Measurements from ENCODE around the gene MAPK4.
"Not testable (repeated sequence)": the region's sequence is repeated elsewhere in the genome, so short reads cannot be mapped to it uniquely, and the experiment has no call there.

MAPK4 gene

GRCh38 chr18:50523165-50523564 is 36.7 kb upstream of the MAPK4 start:
- Histone ChIP-seq H3K9me2 (ENCODE audit: low read depth, low read length) (no peaks in the 10 kb centered on the region), H4K20me1 (ENCODE audit: insufficient read depth, low read length) (no peaks in the 10 kb centered on the region), H3K9ac (ENCODE audit: low read length) (no peak overlapping the region), H3K79me2 (ENCODE audit: insufficient read depth, low read length) (no peaks in the 10 kb centered on the region), H3K4me2 (ENCODE audit: low read length) (no peak overlapping the region), H3F3A (ENCODE audit: insufficient read depth, low read length) (no peaks in the 10 kb centered on the region), H3K27ac (ENCODE audit: low read depth, low read length, poor library complexity, severe bottlenecking) (no peak overlapping the region), H3K36me3 (ENCODE audit: insufficient read depth, low read length) (no peaks in the 10 kb centered on the region), H3K27me3 (ENCODE audit: insufficient read depth, low read length) (peaks cover 4% of the 10 kb centered on the region; the same call in 1 of the 2 replicates), H3K9me3 (ENCODE audit: low read length) (no peaks in the 10 kb centered on the region), H3K4me1 (ENCODE audit: insufficient read depth, low read length, severe bottlenecking) (no peaks in the 10 kb centered on the region), H3K4me3 (ENCODE audit: low read depth, low read length, poor library complexity, severe bottlenecking) (no peak overlapping the region), H2AFZ (ENCODE audit: low read length) (no peak overlapping the region)
- no peak for TF ChIP-seq EZH2 (IDR thresholded peaks at IDR 0.05; ENCODE audit: borderline replicate concordance, low read length)
- TF ChIP-seq, protein P1, sequence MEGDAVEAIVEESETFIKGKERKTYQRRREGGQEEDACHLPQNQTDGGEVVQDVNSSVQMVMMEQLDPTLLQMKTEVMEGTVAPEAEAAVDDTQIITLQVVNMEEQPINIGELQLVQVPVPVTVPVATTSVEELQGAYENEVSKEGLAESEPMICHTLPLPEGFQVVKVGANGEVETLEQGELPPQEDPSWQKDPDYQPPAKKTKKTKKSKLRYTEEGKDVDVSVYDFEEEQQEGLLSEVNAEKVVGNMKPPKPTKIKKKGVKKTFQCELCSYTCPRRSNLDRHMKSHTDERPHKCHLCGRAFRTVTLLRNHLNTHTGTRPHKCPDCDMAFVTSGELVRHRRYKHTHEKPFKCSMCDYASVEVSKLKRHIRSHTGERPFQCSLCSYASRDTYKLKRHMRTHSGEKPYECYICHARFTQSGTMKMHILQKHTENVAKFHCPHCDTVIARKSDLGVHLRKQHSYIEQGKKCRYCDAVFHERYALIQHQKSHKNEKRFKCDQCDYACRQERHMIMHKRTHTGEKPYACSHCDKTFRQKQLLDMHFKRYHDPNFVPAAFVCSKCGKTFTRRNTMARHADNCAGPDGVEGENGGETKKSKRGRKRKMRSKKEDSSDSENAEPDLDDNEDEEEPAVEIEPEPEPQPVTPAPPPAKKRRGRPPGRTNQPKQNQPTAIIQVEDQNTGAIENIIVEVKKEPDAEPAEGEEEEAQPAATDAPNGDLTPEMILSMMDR (IDR thresholded peaks at IDR 0.05; ENCODE audit: low read length), result no peak

DNA sequence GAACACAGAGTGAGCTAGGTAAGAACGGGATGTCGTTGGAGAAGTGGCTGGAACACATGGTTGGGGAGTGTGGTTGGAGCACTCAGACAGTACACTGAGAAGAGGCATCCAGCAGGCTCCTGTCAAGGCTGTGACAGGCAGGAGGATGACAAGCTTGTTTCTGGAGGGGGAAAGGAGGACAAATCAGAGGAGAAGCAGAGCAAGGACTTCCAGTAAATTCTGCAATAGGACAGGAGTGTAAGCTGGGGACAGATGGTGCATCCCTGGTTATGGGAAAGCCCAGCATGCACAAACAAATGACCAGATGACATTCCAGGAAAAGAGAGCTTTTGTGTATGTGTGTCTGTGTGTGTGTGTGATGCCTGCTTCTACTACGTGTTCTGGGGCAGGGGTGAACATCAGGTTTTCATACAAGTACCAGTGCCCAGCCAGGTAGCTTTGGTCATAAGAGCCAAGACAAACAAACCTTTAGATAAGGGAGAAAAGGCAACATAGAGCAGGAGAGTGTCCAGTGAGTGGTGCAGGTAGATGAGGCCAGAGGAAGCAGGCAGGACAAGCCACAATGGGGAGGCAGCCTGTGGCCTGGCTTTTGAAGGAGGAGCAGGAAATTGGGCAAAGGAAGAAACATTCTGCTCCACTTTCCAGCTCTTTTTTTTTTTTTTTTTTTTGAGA is 32.1 kb upstream of the MAPK4 start:
- no peaks in the 10 kb centered on the region for H4K20me1 ChIP-seq (ENCODE audit: insufficient read depth, low read length)

GRCh38 chr18:50528806-50529205 is 31.1 kb upstream of the MAPK4 start:
- Histone ChIP-seq H3F3A (ENCODE audit: insufficient read depth, low read length) (no peaks in the 10 kb centered on the region), H3K79me2 (ENCODE audit: insufficient read depth, low read length) (no peaks in the 10 kb centered on the region), H3K36me3 (ENCODE audit: insufficient read depth, low read length) (no peaks in the 10 kb centered on the region), H2AFZ (ENCODE audit: low read length) (no peak overlapping the region), H3K4me3 (ENCODE audit: low read depth, low read length, poor library complexity, severe bottlenecking) (no peak overlapping the region), H4K20me1 (ENCODE audit: insufficient read depth, low read length) (no peaks in the 10 kb centered on the region), H3K4me1 (ENCODE audit: insufficient read depth, low read length, severe bottlenecking) (no peaks in the 10 kb centered on the region), H3K9me3 (ENCODE audit: low read length) (peaks cover 14% of the 10 kb centered on the region; the same call in 1 of the 2 replicates), H3K9ac (ENCODE audit: low read length) (no peak overlapping the region), H3K27me3 (ENCODE audit: insufficient read depth, low read length) (peaks cover 4% of the 10 kb centered on the region; the same call in 1 of the 2 replicates), H3K4me2 (ENCODE audit: low read length) (no peak overlapping the region), H3K9me2 (ENCODE audit: low read depth, low read length) (no peaks in the 10 kb centered on the region), H3K27ac (ENCODE audit: low read depth, low read length, poor library complexity, severe bottlenecking) (no peak overlapping the region)
- TF ChIP-seq, protein P1 (IDR thresholded peaks at IDR 0.05; ENCODE audit: low read length), result no peak
- TF ChIP-seq EZH2 (IDR thresholded peaks at IDR 0.05; ENCODE audit: borderline replicate concordance, low read length), result no peak

More for the DNA sequence above, 32.1 kb upstream of the MAPK4 start:
- Histone ChIP-seq H2AFZ (ENCODE audit: low read length) (no peak overlapping the region), H3K9me3 (ENCODE audit: low read length) (peaks cover 6% of the 10 kb centered on the region; the same call in 1 of the 2 replicates), H3K27ac (ENCODE audit: low read depth, low read length, poor library complexity, severe bottlenecking) (no peak overlapping the region), H3K9me2 (ENCODE audit: low read depth, low read length) (no peaks in the 10 kb centered on the region), H3K79me2 (ENCODE audit: insufficient read depth, low read length) (no peaks in the 10 kb centered on the region), H3K4me3 (ENCODE audit: low read depth, low read length, poor library complexity, severe bottlenecking) (no peak overlapping the region), H3K36me3 (ENCODE audit: insufficient read depth, low read length) (no peaks in the 10 kb centered on the region), H3K4me1 (ENCODE audit: insufficient read depth, low read length, severe bottlenecking) (no peaks in the 10 kb centered on the region), H3F3A (ENCODE audit: insufficient read depth, low read length) (no peaks in the 10 kb centered on the region), H3K27me3 (ENCODE audit: insufficient read depth, low read length) (peaks cover 4% of the 10 kb centered on the region; the same call in 1 of the 2 replicates), H3K4me2 (ENCODE audit: low read length) (no peak overlapping the region), H3K9ac (ENCODE audit: low read length) (no peak overlapping the region)
- no peak for TF ChIP-seq EZH2 (IDR thresholded peaks at IDR 0.05; ENCODE audit: borderline replicate concordance, low read length)
- TF ChIP-seq, protein P1 (IDR thresholded peaks at IDR 0.05; ENCODE audit: low read length), result no peak

DNA sequence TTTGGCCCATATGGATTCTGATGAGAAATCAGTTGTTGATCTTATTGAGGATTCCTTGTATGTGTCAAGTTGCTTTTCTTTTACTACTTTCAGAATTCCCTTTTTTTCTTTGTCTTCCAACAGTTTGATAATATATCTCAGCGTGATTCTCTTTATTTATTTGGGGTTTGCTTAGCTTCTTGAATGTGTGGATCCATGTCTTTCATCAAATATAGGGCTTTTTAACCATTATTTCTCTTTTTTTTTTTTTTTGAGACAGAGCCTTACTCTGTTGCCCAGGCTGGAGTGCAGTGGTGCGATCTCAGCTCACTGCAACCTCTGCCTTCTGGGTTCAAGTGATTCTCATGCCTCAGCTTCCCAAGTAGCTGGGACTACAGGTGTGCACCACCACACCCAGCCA is 26.1 kb upstream of the MAPK4 start:
- H3K36me3 ChIP-seq (ENCODE audit: insufficient read depth, low read length); H3K9me2 ChIP-seq (ENCODE audit: low read depth, low read length); H3K4me3 ChIP-seq (ENCODE audit: low read depth, low read length, poor library complexity, severe bottlenecking): not testable (repeated sequence)

DNA sequence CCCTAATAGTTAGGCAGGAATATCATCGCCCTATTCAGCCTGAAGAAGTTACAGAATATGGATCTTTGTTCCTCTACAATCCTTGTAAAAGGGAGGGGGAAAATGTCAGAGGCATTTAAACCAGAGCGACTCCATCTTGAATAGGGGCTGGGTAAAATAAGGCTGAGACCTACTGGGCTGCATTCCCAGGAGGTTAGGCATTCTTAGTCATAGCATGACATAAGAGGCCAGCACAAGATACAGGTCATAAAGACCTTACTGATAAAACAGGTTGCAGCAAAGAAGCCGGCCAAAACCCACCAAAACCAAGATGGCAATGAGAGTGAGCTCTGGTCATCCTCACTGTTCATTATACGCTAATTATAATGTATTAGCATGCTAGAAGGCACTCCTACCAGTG is 15.4 kb upstream of the MAPK4 start:
- not testable (repeated sequence) for H3K4me3 ChIP-seq (ENCODE audit: low read depth, low read length, poor library complexity, severe bottlenecking); H4K20me1 ChIP-seq (ENCODE audit: insufficient read depth, low read length); H3K4me1 ChIP-seq (ENCODE audit: insufficient read depth, low read length, severe bottlenecking); H3K9me2 ChIP-seq (ENCODE audit: low read depth, low read length); H3K27me3 ChIP-seq (ENCODE audit: insufficient read depth, low read length); H3K79me2 ChIP-seq (ENCODE audit: insufficient read depth, low read length); H3F3A ChIP-seq (ENCODE audit: insufficient read depth, low read length); H3K9ac ChIP-seq (ENCODE audit: low read length); H2AFZ ChIP-seq (ENCODE audit: low read length); H3K36me3 ChIP-seq (ENCODE audit: insufficient read depth, low read length); H3K9me3 ChIP-seq (ENCODE audit: low read length); H3K27ac ChIP-seq (ENCODE audit: low read depth, low read length, poor library complexity, severe bottlenecking); H3K4me2 ChIP-seq (ENCODE audit: low read length)

More for the DNA sequence above, 26.1 kb upstream of the MAPK4 start:
- peaks cover 14% of the 10 kb centered on the region; the same call in 1 of the 2 replicates for H3K9me3 ChIP-seq (ENCODE audit: low read length)
- not testable (repeated sequence) for H3K4me2 ChIP-seq (ENCODE audit: low read length); H3F3A ChIP-seq (ENCODE audit: insufficient read depth, low read length); H2AFZ ChIP-seq (ENCODE audit: low read length); H3K9ac ChIP-seq (ENCODE audit: low read length); H3K79me2 ChIP-seq (ENCODE audit: insufficient read depth, low read length); H3K27me3 ChIP-seq (ENCODE audit: insufficient read depth, low read length); H3K4me1 ChIP-seq (ENCODE audit: insufficient read depth, low read length, severe bottlenecking); H4K20me1 ChIP-seq (ENCODE audit: insufficient read depth, low read length); H3K27ac ChIP-seq (ENCODE audit: low read depth, low read length, poor library complexity, severe bottlenecking)
